GM18502 (cell line): ENCODE measurements around the gene TULP1.
"Not testable (repeated sequence)": the region's sequence is repeated elsewhere in the genome, so short reads cannot be mapped to it uniquely, and the experiment has no call there.

Experiments used
- ATAC-seq: cut with Tn5 transposase; IDR thresholded peaks from one replicate; pipeline ENCODE4 v1.9.1; 2021; ENCODE audit warnings: mild to moderate bottlenecking; ENCODE audit not compliant: unreplicated experiment, poor library complexity

The TULP1 gene

GRCh38 chr6:35512740-35513139, at the start of gene TULP1:
TULP1 (minus strand) TSS chr6:35512896; CDS start chr6:35512858, 38 bp downstream.
- ATAC-seq, result no peak

GRCh38 chr6:35562060-35562459, 49.4 kb upstream of the TULP1 start:
- ATAC-seq, result no peak

GRCh38 chr6:35561113-35561512, 48.4 kb upstream of the TULP1 start:
- no peak for ATAC-seq

GRCh38 chr6:35558571-35558970, 45.9 kb upstream of the TULP1 start:
- ATAC-seq, result no peak

GRCh38 chr6:35557239-35557638, 44.5 kb upstream of the TULP1 start:
- ATAC-seq, result no peak

GRCh38 chr6:35554811-35555210, 42.1 kb upstream of the TULP1 start:
- no peak for ATAC-seq

GRCh38 chr6:35553315-35553714, 40.6 kb upstream of the TULP1 start:
- no peak for ATAC-seq

GRCh38 chr6:35552285-35552917, 39.7 kb upstream of the TULP1 start:
- ATAC-seq, result no peak

- no peak for ATAC-seq
Measured at GRCh38 chr6:35550437-35550836, 37.7 kb upstream of the TULP1 start.

- ATAC-seq, result no peak
Measured at GRCh38 chr6:35547676-35548075, 35.0 kb upstream of the TULP1 start.

- ATAC-seq, result no peak
Measured at GRCh38 chr6:35544769-35545361, 32.2 kb upstream of the TULP1 start.

GRCh38 chr6:35543459-35544193, 30.9 kb upstream of the TULP1 start:
- ATAC-seq, result no peak

- no peak for ATAC-seq
Measured at GRCh38 chr6:35541836-35542235, 29.1 kb upstream of the TULP1 start.

GRCh38 chr6:35539223-35539622, 26.5 kb upstream of the TULP1 start:
- no peak for ATAC-seq

GRCh38 chr6:35535847-35536246, 23.2 kb upstream of the TULP1 start:
- ATAC-seq, result not testable (repeated sequence)

GRCh38 chr6:35534407-35535170, 21.9 kb upstream of the TULP1 start:
- no peak for ATAC-seq

GRCh38 chr6:35533981-35534380, 21.3 kb upstream of the TULP1 start:
- no peak for ATAC-seq

GRCh38 chr6:35532126-35532525, 19.4 kb upstream of the TULP1 start:
- no peak for ATAC-seq

GRCh38 chr6:35524380-35525020, 11.8 kb upstream of the TULP1 start:
- no peak for ATAC-seq
